DND-41 (cell line): ENCODE data around the gene CCND2.

ENCODE experiments used
- ATAC-seq: fragments of 200-7000 bp; cut with Tn5 transposase; 3 replicates; pipeline ENCODE4 v1.9.1; 2021; ENCODE audit warnings: low read depth; ENCODE audit not compliant: insufficient read depth
- DNase-seq: peaks from one replicate; pipeline ENCODE4 v3.0.0-alpha.2; 2020
- H2AFZ ChIP-seq: 2 replicates; pipeline ENCODE4 v1.6.0; 2012; ENCODE audit warnings: low read depth, low read length
- H3K27ac ChIP-seq: 2 replicates; pipeline ENCODE4 v1.5.1; 2012; ENCODE audit warnings: low read length, inconsistent platforms
- H3K27me3 ChIP-seq: fragments of 200-600 bp; sonication (generic); 2 replicates; pipeline ENCODE4 v1.6.0; 2012; ENCODE audit warnings: low read length, mild to moderate bottlenecking, inconsistent platforms; ENCODE audit not compliant: insufficient read depth, poor library complexity
- H3K36me3 ChIP-seq: 2 replicates; pipeline ENCODE4 v1.5.1; 2012; ENCODE audit warnings: low read length, inconsistent platforms; ENCODE audit not compliant: insufficient read depth
- H3K4me1 ChIP-seq: 2 replicates; pipeline ENCODE4 v1.5.1; 2012; ENCODE audit warnings: mild to moderate bottlenecking, low read length; ENCODE audit not compliant: insufficient read depth
- H3K4me2 ChIP-seq: 2 replicates; pipeline ENCODE4 v1.6.0; 2012; ENCODE audit warnings: mild to moderate bottlenecking, moderate library complexity, low read length, inconsistent platforms; ENCODE audit not compliant: insufficient read depth
- H3K4me3 ChIP-seq, 2 experiments: fragments of 200-600 bp in 1 of 2; shearing (Covaris generic) in 1 of 2; 2 replicates each; pipeline ENCODE4 v1.5.1; 2012 to 2016; ENCODE audit warnings: inconsistent platforms in 2 of 2, low read length in 2 of 2, mild to moderate bottlenecking in 2 of 2, low read depth in 1 of 2, moderate library complexity in 1 of 2
- H3K79me2 ChIP-seq: 2 replicates; pipeline ENCODE4 v1.6.0; 2012; ENCODE audit warnings: low read length, inconsistent platforms; ENCODE audit not compliant: insufficient read depth
- H3K9ac ChIP-seq: 2 replicates; pipeline ENCODE4 v1.6.0; 2012; ENCODE audit warnings: low read depth, mild to moderate bottlenecking, inconsistent platforms, low read length, moderate library complexity
- H3K9me3 ChIP-seq: 2 replicates; pipeline ENCODE4 v1.5.1; 2012; ENCODE audit warnings: low read length, moderate library complexity, mild to moderate bottlenecking, inconsistent platforms; ENCODE audit not compliant: insufficient read depth, severe bottlenecking
- H4K20me1 ChIP-seq: 2 replicates; pipeline ENCODE4 v1.6.0; 2012; ENCODE audit warnings: low read length; ENCODE audit not compliant: insufficient read depth
- CTCF ChIP-seq: IDR thresholded peaks from 2 replicates; pipeline ENCODE4 v1.5.1; 2012; ENCODE audit warnings: borderline replicate concordance, low read length, moderate library complexity, mild to moderate bottlenecking; ENCODE audit not compliant: poor library complexity, severe bottlenecking; ENCODE audit errors: extremely low read depth
- EZH2 ChIP-seq: IDR thresholded peaks from 3 replicates; pipeline ENCODE4 v1.6.1; 2012; ENCODE audit warnings: borderline replicate concordance, low read depth, mild to moderate bottlenecking, moderate library complexity, low read length, inconsistent platforms; ENCODE audit not compliant: severe bottlenecking

The CCND2 gene

GRCh38 chr12:4301932-4302501 lies 28.5 kb downstream of the CCND2 start:
- Histone ChIP-seq H3K27me3 (peaks cover 21% of the 10 kb centered on the region), H4K20me1 (no peaks in the 10 kb centered on the region)
- no peak for ATAC-seq

DNA sequence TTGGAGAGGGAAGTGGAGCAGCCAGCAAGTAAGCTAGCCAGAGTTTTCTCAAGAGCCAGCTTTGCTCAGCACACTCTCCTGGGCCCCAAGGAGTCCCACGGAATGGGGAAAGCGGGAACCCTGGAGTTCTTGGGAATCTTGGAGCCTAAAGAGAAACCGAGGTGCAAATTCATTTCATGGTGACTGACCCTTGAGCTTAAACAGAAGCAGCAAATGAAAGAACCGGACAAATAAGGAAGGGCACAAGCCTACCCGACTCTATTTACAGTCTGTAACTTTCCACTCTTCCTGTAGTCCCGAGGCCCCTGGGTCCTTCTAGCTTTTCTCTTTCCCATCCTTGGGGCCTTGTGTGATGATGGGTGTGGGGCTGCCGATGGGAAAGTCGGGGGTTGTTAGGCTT lies 29.3 kb downstream of the CCND2 start:
- Histone ChIP-seq H3K4me1 (no peaks in the 10 kb centered on the region), H3K27ac (no peak overlapping the region), H3K36me3 (no peaks in the 10 kb centered on the region), H4K20me1 (no peaks in the 10 kb centered on the region), H3K4me2 (no peak overlapping the region), H3K79me2 (no peaks in the 10 kb centered on the region), H2AFZ (no peak overlapping the region), H3K9me3 (no peaks in the 10 kb centered on the region), H3K27me3 (peaks cover 21% of the 10 kb centered on the region), H3K4me3 (no peak overlapping the region), H3K9ac (no peak overlapping the region)
- DNase-seq (no peak), ATAC-seq (no peak)
- TF ChIP-seq EZH2 (no peak), CTCF (no peak)

More at GRCh38 chr12:4301932-4302501, 28.5 kb downstream of the CCND2 start:
- H3K9ac ChIP-seq, result no peak overlapping the region
- no peak overlapping the region for H3K4me3 ChIP-seq
- H3K79me2 ChIP-seq, result no peaks in the 10 kb centered on the region
- H2AFZ ChIP-seq, result no peak overlapping the region
- H3K36me3 ChIP-seq, result no peaks in the 10 kb centered on the region
- DNase-seq, result no peak
- no peak overlapping the region for H3K4me2 ChIP-seq
- H3K27ac ChIP-seq, result no peak overlapping the region
- no peak for TF ChIP-seq EZH2
- TF ChIP-seq CTCF, result no peak
- no peaks in the 10 kb centered on the region for H3K4me1 ChIP-seq
- H3K9me3 ChIP-seq, result no peaks in the 10 kb centered on the region

DNA sequence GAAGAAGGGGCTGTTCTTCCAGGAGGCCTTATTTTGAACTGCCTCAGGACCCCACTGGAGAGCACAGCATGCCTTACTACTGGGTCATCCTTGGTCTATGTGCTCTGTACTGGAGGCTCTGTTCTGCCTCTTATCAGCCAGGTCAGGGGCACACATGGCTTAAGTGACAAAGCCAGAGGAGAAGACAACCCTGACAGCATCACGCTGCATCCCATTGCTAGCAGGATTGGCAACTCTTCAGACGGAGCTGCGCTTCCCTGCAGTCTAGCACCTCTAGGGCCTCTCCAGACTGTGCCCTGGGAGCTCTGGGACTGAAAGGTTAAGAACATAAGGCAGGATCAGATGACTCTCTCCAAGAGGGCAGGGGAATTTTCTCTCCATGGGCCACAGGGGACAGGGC lies 30.2 kb downstream of the CCND2 start:
- Histone ChIP-seq H4K20me1 (no peaks in the 10 kb centered on the region), H3K27ac (no peak overlapping the region)
- no peak for ATAC-seq

More for the DNA sequence above, 30.2 kb downstream of the CCND2 start:
- DNase-seq, result no peak
- no peaks in the 10 kb centered on the region for H3K4me1 ChIP-seq
- no peak overlapping the region for H2AFZ ChIP-seq
- no peaks in the 10 kb centered on the region for H3K9me3 ChIP-seq
- no peak for TF ChIP-seq CTCF
- no peak for TF ChIP-seq EZH2
- H3K4me2 ChIP-seq, result no peak overlapping the region
- H3K4me3 ChIP-seq, result no peak overlapping the region
- H3K27me3 ChIP-seq, result peaks cover 21% of the 10 kb centered on the region
- no peaks in the 10 kb centered on the region for H3K36me3 ChIP-seq
- H3K79me2 ChIP-seq, result no peaks in the 10 kb centered on the region
- no peak overlapping the region for H3K9ac ChIP-seq
